ENCODE results near the gene VANGL2.

GRCh38 chr1:160399544-160400222, 681 bp upstream of the VANGL2 start:
- no peak for TF ChIP-seq RAD21 (conservative IDR thresholded peaks at IDR 0.05 in 1 of 2, IDR thresholded peaks at IDR 0.05 in 1 of 2)
- TF ChIP-seq USF2 (IDR thresholded peaks at IDR 0.05), result no peak
- no peak for TF ChIP-seq NFE2L2 (conservative IDR thresholded peaks at IDR 0.05; ENCODE audit: low read length)
- no peak for TF ChIP-seq MAX (IDR thresholded peaks at IDR 0.05)
- no peak for TF ChIP-seq HMGXB4 (CRISPR knock-in tag; IDR thresholded peaks at IDR 0.05; ENCODE audit: borderline replicate concordance)

Data from A549 (cell line).